GM21447 (cell line): ENCODE measurements around the gene INSM2.

Source experiments
- ATAC-seq: cut with Tn5 transposase; IDR thresholded peaks from one replicate; pipeline ENCODE4 v1.9.1; 2021; ENCODE audit not compliant: unreplicated experiment

The INSM2 gene

GRCh38 chr14:35533357-35534207, at the start of gene INSM2:
TSS of gene INSM2 (plus strand) at chr14:35534164. CDS start at chr14:35534253, 89 bp downstream.
- ATAC-seq: peak; percentile 57

- ATAC-seq: no peak
Measured at GRCh38 chr14:35492569-35493014, 41.4 kb upstream of the INSM2 start.

- no peak for ATAC-seq
Measured at GRCh38 chr14:35495278-35495677, 38.7 kb upstream of the INSM2 start.

GRCh38 chr14:35499180-35499579, 34.8 kb upstream of the INSM2 start:
- no peak for ATAC-seq

- no peak for ATAC-seq
Measured at GRCh38 chr14:35503646-35504045, 30.3 kb upstream of the INSM2 start.

GRCh38 chr14:35504260-35504659, 29.7 kb upstream of the INSM2 start:
- no peak for ATAC-seq

- ATAC-seq: no peak
Measured at GRCh38 chr14:35506461-35506860, 27.5 kb upstream of the INSM2 start.

GRCh38 chr14:35506927-35507326, 27.0 kb upstream of the INSM2 start:
- ATAC-seq: no peak

GRCh38 chr14:35509846-35510245, 24.1 kb upstream of the INSM2 start:
- ATAC-seq: no peak

- no peak for ATAC-seq
Measured at GRCh38 chr14:35512765-35513164, 21.2 kb upstream of the INSM2 start.

GRCh38 chr14:35515916-35516315, 18.0 kb upstream of the INSM2 start:
- ATAC-seq: no peak

- ATAC-seq: no peak
Measured at GRCh38 chr14:35519986-35520385, 14.0 kb upstream of the INSM2 start.

- no peak for ATAC-seq
Measured at GRCh38 chr14:35525695-35526094, 8.3 kb upstream of the INSM2 start.

- ATAC-seq: no peak
Measured at GRCh38 chr14:35526962-35527361, 7.0 kb upstream of the INSM2 start.

- no peak for ATAC-seq
Measured at GRCh38 chr14:35531960-35532747, 1.8 kb upstream of the INSM2 start.

- ATAC-seq: no peak
Measured at GRCh38 chr14:35532783-35533356, 1.1 kb upstream of the INSM2 start.

GRCh38 chr14:35534208-35534872, 376 bp downstream of the INSM2 start:
- ATAC-seq: peak; percentile 3

GRCh38 chr14:35534873-35535482, 1.0 kb downstream of the INSM2 start:
- ATAC-seq: peak; percentile 57

- ATAC-seq: no peak
Measured at GRCh38 chr14:35535483-35536112, 1.6 kb downstream of the INSM2 start.

- ATAC-seq: no peak
Measured at GRCh38 chr14:35539969-35540368, 6.0 kb downstream of the INSM2 start.
